CD4-positive, alpha-beta T cell treated with Interleukin-4 for 4 hours (primary cell): Measurements from ENCODE around the gene GSDMA.

Experiments used
- DNase-seq: peaks from one replicate; pipeline ENCODE4 v3.0.0-alpha.2; 2020

Gene GSDMA

GRCh38 chr17:39962642-39963220 is at the start of gene GSDMA:
Gene GSDMA (plus strand): TSS chr17:39963004. CDS start chr17:39965688, 2,684 bp downstream.
- no peak for DNase-seq

GRCh38 chr17:39913989-39914388 is 48.8 kb upstream of the GSDMA start:
- no peak for DNase-seq

GRCh38 chr17:39915559-39915958 is 47.2 kb upstream of the GSDMA start:
- no peak for DNase-seq

- no peak for DNase-seq
Measured at GRCh38 chr17:39916918-39917317, 45.9 kb upstream of the GSDMA start.

GRCh38 chr17:39919087-39919683 is 43.6 kb upstream of the GSDMA start:
- no peak for DNase-seq

- DNase-seq, result peak; percentile 41
Measured at GRCh38 chr17:39920218-39921210, 42.3 kb upstream of the GSDMA start.

- peak; percentile 41 for DNase-seq
Measured at GRCh38 chr17:39921323-39921722, 41.5 kb upstream of the GSDMA start.

GRCh38 chr17:39922006-39922405 is 40.8 kb upstream of the GSDMA start:
- no peak for DNase-seq

- DNase-seq, result no peak
Measured at GRCh38 chr17:39923230-39923629, 39.6 kb upstream of the GSDMA start.

GRCh38 chr17:39923836-39924690 is 38.7 kb upstream of the GSDMA start:
- DNase-seq, result no peak

GRCh38 chr17:39924691-39925055 is 38.1 kb upstream of the GSDMA start:
- DNase-seq, result no peak

GRCh38 chr17:39925282-39926134 is 37.3 kb upstream of the GSDMA start:
- no peak for DNase-seq

- DNase-seq, result no peak
Measured at GRCh38 chr17:39926135-39926587, 36.6 kb upstream of the GSDMA start.

- peak; percentile 63 for DNase-seq
Measured at GRCh38 chr17:39926588-39927100, 36.2 kb upstream of the GSDMA start.

- peak; percentile 88 for DNase-seq
Measured at GRCh38 chr17:39927101-39927928, 35.5 kb upstream of the GSDMA start, which contains the start of the genes LRRC3C and ORMDL3. Gene LRRC3C (plus strand): TSS chr17:39927732. CDS start chr17:39941524, 13,792 bp downstream. Gene ORMDL3 (minus strand): TSS chr17:39927601. CDS start chr17:39924203, 3,398 bp downstream.

- DNase-seq, result no peak
Measured at GRCh38 chr17:39927929-39928857, 34.6 kb upstream of the GSDMA start.

- no peak for DNase-seq
Measured at GRCh38 chr17:39928858-39929645, 33.8 kb upstream of the GSDMA start.
